Endometrial microvascular endothelial cells (primary cell): ENCODE results near the gene SYCP2L. TPM values are rescaled to one million over a fixed set of nuclear protein-coding genes. Genes with fewer than 3 reads are reported as not detected.
"Not testable (repeated sequence)": the region's sequence is repeated elsewhere in the genome, so short reads cannot be mapped to it uniquely, and the experiment has no call there.

Experiments used
- in situ Hi-C: cut with HindIII; loops from 2 replicates; pipeline ENCODE4 v1.10.0; 2017; ENCODE audit warnings: low sequenced_read_pairs, low pct_unique_long_range_greater_than_20kb; ENCODE audit errors: inconsistent ontology term
- total RNA-seq: library from RNA; depleted of rRNA; stranded (reverse); fragments of >200 nt; gene quantifications from one replicate; pipeline ENCODE4 v1.2.3, GENCODE V29; 2015; ENCODE audit errors: inconsistent ontology term

The SYCP2L gene
- total RNA-seq, 1 donor from 2014 or later: not detected

DNA sequence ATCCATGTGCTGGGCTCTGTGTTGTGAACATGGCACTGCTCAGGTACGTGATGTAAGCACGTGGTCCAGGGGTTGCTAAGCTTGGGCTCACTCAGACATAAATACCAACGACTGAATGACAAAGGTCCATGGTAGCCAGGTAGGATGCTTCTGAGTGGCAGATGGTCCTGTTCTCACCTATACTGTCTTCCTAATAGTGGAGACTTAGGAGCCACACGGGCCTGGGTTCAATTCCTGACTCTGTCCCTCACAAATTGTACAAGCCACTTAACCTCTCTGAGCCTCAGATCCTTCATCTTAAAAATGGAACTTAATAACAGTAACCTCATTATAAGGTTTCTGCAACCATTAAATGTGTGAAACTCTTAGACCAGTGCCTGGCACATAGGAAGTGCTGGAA is 11.8 kb upstream of the SYCP2L start:
- in situ Hi-C loops: no loop called here

DNA sequence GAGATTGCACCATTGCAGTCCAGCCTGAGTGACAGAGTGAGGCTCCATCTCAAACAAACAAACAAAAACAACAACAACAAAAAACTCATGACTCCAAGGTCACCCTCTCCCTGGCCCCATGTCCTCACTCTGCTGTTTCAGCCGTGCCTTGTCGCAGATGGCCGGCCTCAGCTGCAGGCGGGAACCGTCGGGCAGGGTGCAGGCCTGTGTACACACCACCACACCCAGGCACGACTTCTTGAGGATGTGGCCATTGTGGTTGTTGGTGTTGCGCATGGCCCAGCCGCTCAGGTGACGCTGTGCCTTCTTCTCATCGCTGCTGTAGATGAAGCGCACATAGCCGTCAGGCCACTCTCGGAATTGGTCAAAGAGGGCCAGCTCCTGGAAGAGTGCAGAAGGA is 9.8 kb upstream of the SYCP2L start:
- in situ Hi-C loops: no loop called here

DNA sequence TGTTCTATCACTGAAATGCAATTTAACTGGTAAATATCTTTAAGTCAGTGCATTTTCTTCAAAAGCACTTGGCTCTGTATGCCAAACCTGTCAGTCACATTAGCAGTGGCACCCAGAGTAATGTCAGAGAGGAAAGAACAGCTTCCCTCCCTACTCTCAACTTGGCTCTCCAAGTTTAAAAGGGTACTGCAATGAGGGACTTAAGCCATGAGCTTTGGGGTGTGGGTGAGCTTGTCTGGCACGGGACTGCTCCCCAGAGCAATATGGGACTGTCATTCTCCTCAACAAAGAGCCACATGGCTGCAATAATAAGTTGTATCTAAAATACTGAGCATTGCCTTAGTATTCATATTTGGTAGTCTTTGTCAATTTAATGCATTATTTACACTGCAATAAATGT is 9.0 kb upstream of the SYCP2L start:
- in situ Hi-C loops: no loop called here

DNA sequence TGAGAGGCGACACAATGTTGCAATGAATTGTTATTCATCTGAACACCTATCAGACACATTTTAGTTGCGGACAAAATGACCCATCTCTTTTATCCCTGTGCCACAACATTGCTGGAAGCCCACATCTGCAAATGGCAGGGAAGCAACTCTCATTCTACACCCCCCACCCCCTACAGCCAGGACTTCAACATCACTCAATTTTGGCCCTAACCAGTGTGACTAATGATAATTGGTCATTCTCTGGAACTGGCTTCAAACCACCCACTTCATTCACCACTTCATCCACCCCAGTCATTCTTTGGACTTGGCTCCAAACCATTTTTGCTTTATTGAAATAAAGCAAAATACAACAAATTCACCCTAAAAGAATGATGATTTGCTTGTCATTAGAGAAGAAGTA is 6.5 kb upstream of the SYCP2L start:
- in situ Hi-C loops: no loop called here

DNA sequence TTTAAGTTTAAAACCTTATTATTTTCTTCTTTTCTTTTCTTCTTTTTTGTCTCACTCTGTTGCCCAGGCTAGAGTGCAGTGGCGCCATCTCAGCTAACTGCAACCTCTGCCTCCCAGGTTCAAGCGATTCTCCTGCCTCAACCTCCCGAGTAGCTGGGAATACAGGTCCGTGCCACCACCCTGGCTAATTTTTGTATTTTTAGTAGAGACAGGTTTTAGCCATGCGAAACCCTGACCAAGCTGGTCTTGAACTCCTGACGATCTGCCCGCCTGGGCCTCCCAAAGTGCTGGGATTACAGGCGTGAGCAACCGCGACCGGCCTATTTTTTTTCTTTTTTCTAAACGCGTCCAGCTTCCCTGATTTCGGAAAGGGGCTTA is 4.6 kb upstream of the SYCP2L start:
- in situ Hi-C loops: not testable (repeated sequence)

DNA sequence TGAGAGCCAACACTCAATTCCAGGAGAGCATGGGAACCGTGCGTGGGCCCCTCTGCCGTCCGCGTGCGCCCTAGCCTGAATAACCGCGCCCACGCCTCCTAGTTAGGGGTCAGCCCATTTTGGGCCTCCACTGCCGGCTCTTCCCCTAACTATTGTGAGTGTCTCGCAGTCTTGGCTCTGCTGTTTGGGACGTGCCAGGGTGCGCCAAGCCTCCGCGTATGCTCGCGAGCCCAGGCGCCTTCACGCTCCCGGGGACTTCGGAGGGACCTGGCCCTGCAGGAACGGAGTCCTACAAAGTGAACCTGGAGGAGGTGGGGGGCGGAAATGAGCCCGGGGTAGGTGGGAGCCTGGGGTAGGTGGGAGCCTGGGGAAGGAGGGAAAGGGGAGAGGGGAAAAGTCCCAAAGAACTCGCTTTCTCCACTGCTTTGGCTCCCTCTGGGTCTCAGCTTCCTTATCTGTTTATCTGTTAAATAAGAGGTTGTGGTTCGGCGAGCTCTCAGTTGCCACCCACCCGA is 4.1 kb upstream of the SYCP2L start:
- in situ Hi-C loops: no loop called here

DNA sequence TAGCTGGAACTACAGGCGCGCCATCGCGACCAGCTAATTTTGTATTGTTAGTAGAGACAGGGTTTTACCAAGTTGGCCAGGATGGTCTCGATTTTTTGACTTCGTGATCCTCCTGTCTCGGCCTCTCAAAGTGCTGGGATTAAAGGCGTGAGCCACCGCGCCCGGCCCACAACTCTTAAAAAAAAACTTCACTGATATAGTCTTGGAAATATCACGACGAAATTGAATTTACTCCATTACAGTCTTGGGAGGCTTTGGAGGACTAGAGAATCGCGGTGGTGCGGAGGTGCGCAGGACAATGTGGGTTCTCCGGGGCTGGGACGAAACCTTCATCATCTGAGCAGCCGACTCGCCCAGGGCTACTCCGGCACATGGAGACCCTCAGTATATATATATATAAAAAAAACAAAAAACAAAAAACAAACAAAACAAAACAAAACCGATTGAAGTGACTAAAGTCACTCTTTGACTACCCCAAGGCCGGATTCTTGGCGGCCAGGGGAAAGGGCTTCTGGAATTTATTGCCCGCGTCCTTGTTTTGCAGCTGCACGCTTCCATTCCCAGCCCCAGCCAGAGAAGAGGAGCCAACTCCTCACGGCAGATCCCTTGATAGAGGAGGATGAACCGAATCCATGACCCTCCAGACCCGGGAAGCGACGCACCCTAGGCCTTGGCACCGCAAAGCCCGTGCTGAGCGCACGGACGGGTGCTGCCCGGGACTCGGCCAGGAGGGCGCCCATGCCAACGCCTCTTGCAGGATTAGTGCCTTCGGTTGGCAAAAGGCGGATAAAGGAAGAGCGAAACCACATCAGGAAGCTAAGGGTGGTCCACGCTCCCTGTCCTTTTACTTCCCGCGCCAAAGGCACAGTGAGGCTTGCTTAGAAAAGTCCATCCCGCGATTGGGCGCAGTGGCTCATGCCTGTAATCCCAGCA is 3.3 kb upstream of the SYCP2L start:
- in situ Hi-C loops: no loop called here

DNA sequence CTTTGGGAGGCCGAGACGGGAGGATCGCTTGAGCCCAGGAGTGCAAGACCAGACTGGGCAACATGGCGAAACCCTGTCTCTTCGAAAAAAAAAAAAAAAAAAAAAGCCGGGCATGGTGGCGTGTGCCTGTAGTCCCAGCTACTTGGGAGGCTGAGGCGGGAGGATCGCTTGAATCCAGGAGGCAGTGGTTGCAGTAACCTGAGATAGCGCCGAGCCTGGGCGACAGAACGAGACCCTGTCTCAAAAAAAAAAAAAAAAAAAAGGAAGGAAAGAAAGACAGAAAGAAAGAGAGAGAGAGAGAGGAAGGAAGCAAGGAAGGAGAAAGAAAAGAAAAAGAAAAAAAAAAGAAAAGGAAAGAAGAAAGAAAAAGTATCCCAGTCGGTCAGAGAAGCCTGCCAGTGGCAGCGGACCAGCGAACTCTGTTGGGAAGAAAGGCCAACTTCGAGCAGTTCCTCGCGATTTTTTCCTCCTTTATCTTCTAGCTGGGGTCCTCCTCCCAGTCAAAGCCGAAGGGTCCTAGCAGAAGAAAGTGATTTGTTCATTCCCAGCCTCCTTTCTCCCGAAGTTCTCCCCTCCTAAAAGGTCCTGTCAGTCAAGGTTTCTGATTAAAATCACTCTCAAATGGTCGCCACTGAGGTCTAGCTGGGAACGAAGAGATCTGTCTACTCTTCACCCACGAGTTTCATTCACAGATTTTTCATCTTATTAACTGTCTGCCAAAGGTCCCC is 2.4 kb upstream of the SYCP2L start:
- in situ Hi-C loops: no loop called here

DNA sequence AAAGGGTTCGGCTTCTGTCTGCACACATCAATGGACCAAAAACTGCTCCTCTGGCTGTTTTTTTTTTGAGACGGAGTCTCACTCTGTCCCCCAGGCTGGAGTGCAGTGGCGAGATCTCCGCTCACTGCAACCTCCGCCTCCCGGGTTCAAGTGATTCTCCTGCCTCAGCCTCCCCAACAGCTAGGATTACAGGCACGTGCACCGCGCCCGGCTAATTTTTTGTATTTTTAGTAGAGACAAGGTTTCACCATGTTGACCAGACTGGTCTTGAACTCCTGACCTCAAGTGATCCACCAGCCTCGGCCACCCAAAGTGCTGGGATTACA is 524 bp upstream of the SYCP2L start:
- in situ Hi-C loops: not testable (repeated sequence)

DNA sequence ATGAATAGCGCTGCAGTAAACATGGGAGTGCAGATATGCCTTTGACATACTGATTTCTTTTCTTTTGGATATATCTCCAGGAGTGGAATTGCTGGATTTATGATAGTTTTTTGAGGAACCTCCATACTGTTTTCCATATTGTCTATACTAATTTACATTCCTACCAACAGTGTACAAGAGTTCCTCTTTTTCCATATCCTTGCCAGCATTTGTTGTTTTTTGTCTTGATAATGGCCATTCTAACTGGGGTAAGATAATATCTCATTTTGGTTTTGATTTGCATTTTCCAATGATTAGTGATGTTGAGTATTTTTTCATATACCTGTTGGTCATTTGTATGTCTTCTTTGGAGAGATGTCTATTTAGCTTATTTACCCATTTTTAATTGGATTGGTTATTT is 3.3 kb downstream of the SYCP2L start:
- in situ Hi-C loops: no loop called here

DNA sequence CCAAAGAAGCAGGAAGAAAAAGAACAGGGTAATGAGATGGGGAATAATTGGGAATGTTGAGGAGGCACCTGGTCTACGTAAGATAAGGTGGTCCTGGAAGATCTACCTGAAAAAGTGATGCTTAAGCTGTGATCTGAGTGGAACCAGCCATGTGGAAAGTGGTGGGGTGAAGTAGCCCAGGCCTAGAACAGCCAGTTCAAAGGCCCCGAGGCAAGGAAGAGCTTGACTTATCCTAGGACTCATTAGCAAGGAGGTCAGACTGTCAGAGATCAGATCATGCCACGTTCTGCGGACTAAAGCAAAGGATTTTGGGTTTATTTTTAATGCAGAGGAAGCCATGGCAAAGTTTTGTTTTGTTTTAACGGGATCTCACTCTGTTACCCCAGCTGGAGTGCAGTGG is 5.1 kb downstream of the SYCP2L start:
- in situ Hi-C loops: no loop called here

DNA sequence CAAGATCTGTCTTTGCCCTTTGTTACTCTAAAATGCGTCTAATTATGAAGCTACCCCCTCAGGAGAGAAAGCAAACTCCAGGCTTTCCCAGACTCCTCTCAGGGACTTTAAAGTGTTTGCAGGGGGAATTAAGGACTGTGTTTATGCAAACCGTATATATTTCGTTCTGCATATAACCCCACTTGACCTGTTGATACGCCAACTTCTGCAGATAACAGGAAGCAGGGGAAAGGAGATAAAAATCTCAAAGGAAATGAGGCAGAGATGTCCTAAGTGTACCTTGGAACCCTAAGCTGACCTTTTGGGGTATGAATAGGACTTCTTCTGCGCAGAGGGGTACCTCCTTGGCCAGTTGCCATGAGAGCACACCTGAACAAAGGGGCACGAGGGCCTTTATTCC is 8.1 kb downstream of the SYCP2L start:
- in situ Hi-C loops: no loop called here

DNA sequence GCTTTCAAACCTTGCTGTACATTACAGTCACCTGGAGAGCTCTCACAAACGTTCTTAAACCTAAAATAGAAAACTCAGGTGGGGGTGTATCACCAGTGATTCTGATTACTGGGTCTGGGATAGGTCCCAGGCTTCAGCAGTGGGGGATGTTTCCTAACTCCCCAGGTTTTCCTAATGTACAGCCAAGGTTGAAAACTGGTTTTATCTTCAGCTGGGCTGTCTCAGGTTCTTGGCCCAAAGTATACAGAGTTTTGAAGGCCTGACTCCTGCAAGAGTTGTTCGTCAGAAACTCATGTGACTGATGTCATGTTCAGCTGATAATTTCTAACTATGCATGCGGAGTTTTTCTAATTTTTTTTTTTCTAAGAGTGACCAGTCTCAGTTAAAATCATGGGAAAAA is 9.8 kb downstream of the SYCP2L start:
- in situ Hi-C loops: no loop called here

DNA sequence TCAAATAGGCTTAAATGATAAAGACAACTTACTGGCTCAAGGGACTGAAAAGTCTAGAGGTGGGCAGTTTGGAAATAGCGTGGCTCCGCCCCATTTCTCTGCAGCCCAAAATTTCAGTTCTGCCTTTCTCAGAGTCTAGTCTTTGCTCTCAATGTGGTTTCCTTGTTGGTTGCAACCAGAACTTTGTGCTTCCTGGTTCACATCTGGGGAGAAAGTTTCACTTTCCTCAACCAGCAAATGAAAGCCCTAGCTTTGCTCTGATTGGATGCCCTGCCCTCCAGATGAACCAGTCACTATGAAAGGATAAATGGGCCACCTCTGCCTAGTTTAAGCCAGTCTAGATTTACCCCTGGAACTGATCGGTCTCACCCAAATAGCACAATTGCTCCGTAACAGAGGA is 14.9 kb downstream of the SYCP2L start:
- in situ Hi-C loops: no loop called here

DNA sequence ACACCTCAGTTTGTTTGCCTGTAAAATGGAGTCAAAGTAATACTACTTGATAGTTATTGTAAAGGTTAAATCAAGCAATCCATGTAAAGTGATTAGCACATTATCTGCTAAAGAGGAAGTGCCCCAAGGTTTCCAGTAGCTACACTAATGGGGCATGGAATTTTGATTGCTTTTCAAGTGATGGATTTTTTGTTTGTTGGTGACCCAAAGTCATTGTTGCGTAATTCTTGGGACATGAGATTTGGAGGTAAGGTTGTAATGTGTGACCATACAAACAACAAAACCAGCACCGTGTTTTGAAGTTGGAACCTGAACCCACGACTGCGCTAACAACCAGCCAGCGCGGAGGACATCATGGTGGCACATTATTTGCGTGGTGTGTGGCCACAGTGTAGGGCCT is 17.2 kb downstream of the SYCP2L start:
- in situ Hi-C loops: no loop called here

DNA sequence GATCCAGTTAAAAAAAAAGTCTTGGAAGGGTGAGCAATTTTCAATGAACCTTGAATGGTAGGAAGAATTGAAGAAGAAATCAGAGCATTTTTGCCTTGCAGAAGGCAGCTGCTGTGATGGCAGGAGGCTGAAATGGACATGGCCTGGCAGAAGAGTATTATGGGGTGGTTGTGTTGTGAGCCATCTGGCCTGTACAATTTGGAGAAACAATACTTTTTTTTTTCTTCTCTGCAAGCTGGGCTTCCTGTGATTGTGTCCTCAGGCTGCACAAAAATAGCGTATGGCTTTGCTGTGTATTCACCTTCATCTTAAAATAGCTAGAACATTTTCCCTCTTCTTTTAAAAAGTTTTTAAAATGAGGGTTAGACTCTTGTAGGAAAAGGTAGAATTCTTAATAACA is 21.4 kb downstream of the SYCP2L start:
- in situ Hi-C loops: no loop called here

DNA sequence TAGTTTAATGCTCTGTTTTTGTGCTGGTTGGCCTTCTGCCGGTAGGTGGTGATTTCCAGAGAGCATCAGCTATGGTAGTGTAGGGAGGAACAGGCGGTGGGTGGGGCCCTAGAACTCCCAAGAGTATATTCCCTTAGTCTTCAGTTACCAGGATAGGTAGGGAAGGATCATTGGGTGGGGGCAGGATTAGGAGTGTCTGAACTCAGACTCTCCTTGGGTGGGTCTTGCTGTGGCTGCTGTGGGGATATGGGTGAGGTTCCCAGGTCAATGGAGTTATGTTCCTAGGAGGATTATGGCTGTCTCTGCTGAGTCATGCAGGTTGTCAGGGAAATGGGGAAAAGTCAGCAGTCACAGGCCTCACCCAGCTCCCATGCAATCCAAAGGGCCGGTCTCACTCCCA is 32.7 kb downstream of the SYCP2L start:
- in situ Hi-C loops: not testable (repeated sequence)

DNA sequence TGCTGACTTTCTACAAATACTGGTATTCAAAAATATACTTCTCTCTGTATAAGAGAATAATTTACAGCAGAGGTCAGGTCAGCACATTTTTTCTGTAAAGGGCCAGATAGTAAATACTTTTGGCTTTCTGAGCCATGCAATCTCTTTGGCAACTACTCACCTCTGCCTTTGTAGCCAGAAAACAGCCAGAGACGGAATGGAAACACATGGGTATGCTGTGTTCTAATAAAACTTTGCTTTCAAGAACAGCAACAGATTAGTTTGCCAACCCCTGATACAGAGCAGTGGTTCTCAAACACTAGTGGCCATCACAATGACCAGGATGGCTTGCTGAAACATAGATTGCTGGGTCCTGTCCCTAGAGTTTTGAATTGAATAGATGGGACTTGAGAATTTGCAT is 46.3 kb downstream of the SYCP2L start:
- in situ Hi-C loops: no loop called here

DNA sequence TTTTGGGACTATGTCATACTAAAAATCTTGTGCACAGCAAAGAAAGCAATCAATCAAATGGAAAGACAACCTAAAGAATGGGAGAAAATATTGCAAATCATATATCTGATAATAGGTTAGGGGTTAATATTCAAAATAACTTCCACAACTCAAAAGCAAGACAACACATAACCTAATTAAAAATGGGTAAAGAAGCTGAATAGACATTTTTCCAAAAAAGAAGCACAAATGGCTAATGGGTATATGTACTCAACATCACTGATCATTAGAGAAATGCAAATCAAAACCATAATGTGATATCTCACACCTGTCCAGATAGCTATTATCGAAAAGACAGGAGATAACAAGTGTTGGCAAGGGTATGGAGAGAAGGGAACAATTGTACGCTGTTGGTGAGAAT is 53.0 kb downstream of the SYCP2L start:
- in situ Hi-C loops: no loop called here

DNA sequence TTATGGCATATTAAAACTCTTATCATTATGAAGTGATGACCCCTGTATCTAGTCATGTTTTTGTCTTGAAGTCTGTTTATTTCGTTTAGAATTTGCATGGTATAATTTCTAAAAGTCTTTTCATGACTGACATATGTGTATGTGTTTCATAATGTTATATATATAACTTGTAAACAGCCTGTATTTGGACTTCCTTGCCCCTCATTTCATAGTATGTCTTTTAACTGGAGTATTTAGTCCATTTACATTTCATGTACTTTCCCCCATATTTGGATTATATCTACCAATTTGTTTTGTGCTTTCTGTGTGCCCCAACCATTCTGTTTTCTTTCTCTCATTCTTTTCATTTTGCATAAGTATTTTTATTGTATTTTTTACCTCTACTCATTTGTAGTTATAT is 59.0 kb downstream of the SYCP2L start:
- in situ Hi-C loops: no loop called here
